Thyroid gland (tissue), 4 donors: Measurements from ENCODE around the gene CCAR1. TPM values are rescaled to one million over a fixed set of nuclear protein-coding genes. Genes with fewer than 3 reads are reported as not detected.

Experiments used
- DNase-seq, 2 donors: peaks; one replicate each; pipeline ENCODE4 v3.0.0-alpha.2; 2019
- H3K27ac ChIP-seq, 3 donors: fragments of 200-600 bp; sonication (generic); 1 replicate in 2 of 3; 2 replicates in 1 of 3; pipeline ENCODE4 v1.5.1; 2016 to 2019; ENCODE audit warnings: mild to moderate bottlenecking in 1 of 3, moderate library complexity in 1 of 3
- H3K27me3 ChIP-seq: fragments of 200-600 bp; sonication (generic); one replicate; pipeline ENCODE4 v1.5.1; 2019
- H3K36me3 ChIP-seq, 2 donors: fragments of 200-600 bp; sonication (generic); one replicate each; pipeline ENCODE4 v1.5.1; 2016 to 2019
- H3K4me1 ChIP-seq, 2 donors: fragments of 200-600 bp; sonication (generic); one replicate each; pipeline ENCODE4 v1.5.1; 2017 to 2019
- H3K4me3 ChIP-seq, 3 donors: fragments of 200-600 bp; sonication (generic); replicated peaks in 1 of 3; 1 replicate in 2 of 3; 2 replicates in 1 of 3; pipeline ENCODE4 v1.5.1; 2016; ENCODE audit warnings: mild to moderate bottlenecking in 1 of 3
- H3K9me3 ChIP-seq: fragments of 200-600 bp; sonication (generic); one replicate; pipeline ENCODE4 v1.5.1; 2017
- CTCF ChIP-seq, 6 experiments: fragments of 200-600 bp in 3 of 6; fragments of 450-650 bp in 3 of 6; sonication (generic) in 3 of 6; IDR thresholded peaks; one replicate each; pipeline ENCODE4 v1.5.1; 2016 to 2019; ENCODE audit warnings: antibody characterized with exemption in 6 of 6, mild to moderate bottlenecking in 2 of 6, inconsistent platforms in 1 of 6, moderate library complexity in 1 of 6
- POLR2A ChIP-seq, 2 donors: fragments of 450-650 bp; IDR thresholded peaks; one replicate each; pipeline ENCODE4 v1.6.1; 2017; ENCODE audit warnings: antibody characterized with exemption in 2 of 2, mild to moderate bottlenecking in 2 of 2, moderate library complexity in 1 of 2
- whole genome bisulfite sequencing, 2 donors: methylation state at CpG; one replicate each; pipeline ENCODE4 v1.1.5; 2017; 5-methylcytosine and 5-hydroxymethylcytosine counted together
- intact Hi-C: fragments of 100-400 bp; cut with DNase I; formaldehyde crosslinking; loops from one replicate; pipeline ENCODE4 v1.15.1; 2023
- total RNA-seq, 4 donors: library from RNA; depleted of rRNA; stranded (reverse); fragments of >200 nt; gene quantifications; one replicate each; pipeline ENCODE4 v1.2.3, GENCODE V29; 2016

CCAR1 gene
- 10 to 100 TPM; 65.6 to 95.3 (median 74.2) TPM for total RNA-seq

GRCh38 chr10:68720793-68721672 is at the start of gene CCAR1:
TSS of gene CCAR1 (plus strand) at chr10:68721239. CDS start at chr10:68722505, 1,266 bp downstream.
- WGBS, 2 donors = 0 to 1% methylated on average over 29 to 43 of the region's 72 CpGs
- no peaks in the 10 kb centered on the region for H3K27me3 ChIP-seq
- intact Hi-C loops = no loop called here

GRCh38 chr10:68684413-68684812 is 36.6 kb upstream of the CCAR1 start:
- WGBS, 2 donors = 92 to 93% methylated on average over 3 of the region's 3 CpGs
- intact Hi-C loops = no loop called here
- H3K27me3 ChIP-seq = no peaks in the 10 kb centered on the region
- no peak overlapping the region for H3K4me3 ChIP-seq
- no peak for DNase-seq
- peaks cover 0 to 17% of the 10 kb centered on the region in 2 donors for H3K36me3 ChIP-seq
- H3K4me1 ChIP-seq = peaks cover 0 to under 1% of the 10 kb centered on the region in 2 donors
- no peak overlapping the region for H3K27ac ChIP-seq
- no peak for TF ChIP-seq CTCF (IDR thresholded peaks at IDR 0.05)
- no peaks in the 10 kb centered on the region for H3K9me3 ChIP-seq

More at GRCh38 chr10:68720793-68721672, at the start of gene CCAR1:
- H3K36me3 ChIP-seq = peaks cover 0 to 10% of the 10 kb centered on the region in 2 donors
- peak within 1 kb of the TSS; percentile 90 to 95 (median 94) for H3K27ac ChIP-seq
- peak within 1 kb of the TSS; percentile 83 to 95 (median 84) for H3K4me3 ChIP-seq
- peaks cover 4 to 8% of the 10 kb centered on the region in 2 donors for H3K4me1 ChIP-seq
- peak; percentile 97 to 98 for DNase-seq
- TF ChIP-seq CTCF (IDR thresholded peaks at IDR 0.05) (peak in 1 of 6 experiments; percentile 8), POLR2A (IDR thresholded peaks at IDR 0.05) (peak in 1 of 2 donors; percentile 83)
- H3K9me3 ChIP-seq = no peaks in the 10 kb centered on the region

- 86 to 97% methylated on average over 1 of the region's 1 CpG for WGBS, 2 donors
- DNase-seq = no peak
Measured at GRCh38 chr10:68696018-68696417, 25.0 kb upstream of the CCAR1 start.

GRCh38 chr10:68697106-68697505 is 23.9 kb upstream of the CCAR1 start:
- intact Hi-C loops = no loop called here
- H3K27ac ChIP-seq = no peak overlapping the region
- TF ChIP-seq CTCF (IDR thresholded peaks at IDR 0.05) (no peak), POLR2A (IDR thresholded peaks at IDR 0.05) (no peak)

More at GRCh38 chr10:68696018-68696417, 25.0 kb upstream of the CCAR1 start:
- intact Hi-C loops = no loop called here
- Histone ChIP-seq H3K4me3 (no peak overlapping the region), H3K9me3 (no peaks in the 10 kb centered on the region), H3K27ac (no peak overlapping the region), H3K36me3 (peaks cover 6 to 8% of the 10 kb centered on the region in 2 donors), H3K4me1 (no peaks in the 10 kb centered on the region), H3K27me3 (no peaks in the 10 kb centered on the region)
- TF ChIP-seq CTCF (IDR thresholded peaks at IDR 0.05) (no peak), POLR2A (IDR thresholded peaks at IDR 0.05) (no peak)

GRCh38 chr10:68700197-68700596 is 20.8 kb upstream of the CCAR1 start:
- no peak for DNase-seq
- intact Hi-C loops = no loop called here
- no peak overlapping the region for H3K4me3 ChIP-seq
- WGBS, 2 donors = 71 to 89% methylated on average over 1 of the region's 1 CpG
- no peak overlapping the region for H3K27ac ChIP-seq
- TF ChIP-seq POLR2A (IDR thresholded peaks at IDR 0.05) (no peak), CTCF (IDR thresholded peaks at IDR 0.05) (no peak)
- no peaks in the 10 kb centered on the region for H3K27me3 ChIP-seq
- H3K36me3 ChIP-seq = no peaks in the 10 kb centered on the region
- no peaks in the 10 kb centered on the region for H3K9me3 ChIP-seq
- H3K4me1 ChIP-seq = no peaks in the 10 kb centered on the region

More at GRCh38 chr10:68697106-68697505, 23.9 kb upstream of the CCAR1 start:
- no peak for DNase-seq
- 97 to 98% methylated on average over 1 of the region's 1 CpG for WGBS, 2 donors
- Histone ChIP-seq H3K36me3 (no peaks in the 10 kb centered on the region), H3K4me1 (no peaks in the 10 kb centered on the region), H3K27me3 (no peaks in the 10 kb centered on the region), H3K9me3 (no peaks in the 10 kb centered on the region), H3K4me3 (no peak overlapping the region)
